GM12878 (cell line): Measurements from ENCODE around the gene NFYC. TPM values are rescaled to one million over a fixed set of nuclear protein-coding genes. Genes with fewer than 3 reads are reported as not detected.

Experiments used
- CREB1 ChIP-seq: IDR thresholded peaks from 2 replicates; pipeline ENCODE4 v1.6.1; 2012; ENCODE audit warnings: low read depth, mild to moderate bottlenecking, inconsistent platforms
- ESRRA ChIP-seq: IDR thresholded peaks from 2 replicates; pipeline ENCODE4 v1.6.1; 2012; ENCODE audit warnings: mild to moderate bottlenecking, low read length, improper control_type of control experiment
- FOXM1 ChIP-seq: IDR thresholded peaks from 2 replicates; pipeline ENCODE4 v1.6.1; 2012; ENCODE audit warnings: low read depth, mild to moderate bottlenecking, inconsistent platforms, low read length, moderate library complexity
- GABPA ChIP-seq: IDR thresholded peaks from 2 replicates; pipeline ENCODE4 v1.6.1; 2014; ENCODE audit warnings: antibody characterized with exemption, low read depth, mild to moderate bottlenecking, inconsistent platforms
- HDAC2 ChIP-seq: fragments of 200-600 bp; sonication (generic); IDR thresholded peaks from 2 replicates; pipeline ENCODE4 v1.6.1; 2017
- KAT2A ChIP-seq: conservative IDR thresholded peaks from 2 replicates; pipeline ENCODE4 v1.6.1; 2011; ENCODE audit warnings: low read depth, low read length; ENCODE audit not compliant: control insufficient read depth
- KDM1A ChIP-seq: fragments of 200-600 bp; sonication (generic); IDR thresholded peaks from 2 replicates; pipeline ENCODE4 v1.6.1; 2016; ENCODE audit warnings: borderline replicate concordance
- MYB ChIP-seq: fragments of 150-350 bp; IDR thresholded peaks from 2 replicates; pipeline ENCODE4 v1.6.1; 2014; ENCODE audit warnings: mild to moderate bottlenecking, low read depth, low read length, borderline replicate concordance
- ZNF217 ChIP-seq: fragments of 450-650 bp; IDR thresholded peaks from 2 replicates; pipeline ENCODE4 v1.6.1; 2017; ENCODE audit warnings: antibody characterized with exemption, mild to moderate bottlenecking
- polyA plus RNA-seq, 11 experiments: library from polyadenylated mRNA; depleted of rRNA in 4 of 11; unstranded in 6 of 11; stranded (reverse) in 5 of 11; fragments of >200 nt; fragmentation: Nextera tagmentation in 4 of 11; fragmentation: Illumina TruSeq in 1 of 11; extraction: Ambion mirVana in 4 of 11; extraction: Trizol in 1 of 11; gene quantifications; 1 replicate in 1 of 11; 2 replicates in 10 of 11; pipeline versions ENCODE4 v1.2.1 to v1.2.3, GENCODE V29; 2011 to 2016; ENCODE audit warnings: inconsistent platforms in 2 of 11, missing spikeins in 2 of 11, low read depth in 1 of 11
- total RNA-seq, 4 experiments: library from RNA; depleted of rRNA in 3 of 4; stranded (reverse); fragments of >200 nt in 3 of 4; fragmentation: Illumina TruSeq in 1 of 4; extraction: Trizol in 1 of 4; gene quantifications; 2 replicates each; pipeline versions ENCODE4 v1.2.1 to v1.2.3, GENCODE V29; 2013 to 2021
- TF ChIP-seq, protein P1 (sequence below): IDR thresholded peaks from 2 replicates; pipeline ENCODE4 v1.6.1; 2012; ENCODE audit warnings: low read depth, low read length, improper control_type of control experiment
- TF ChIP-seq, protein P2 (sequence below): IDR thresholded peaks from 2 replicates; pipeline ENCODE4 v1.6.1; 2012; ENCODE audit warnings: mild to moderate bottlenecking, low read depth, low read length
- TF ChIP-seq, protein P3 (sequence below): fragments of 150-350 bp; IDR thresholded peaks from 2 replicates; pipeline ENCODE4 v1.6.1; 2016; ENCODE audit warnings: low read depth, low read length
- TF ChIP-seq, protein P4 (sequence below): IDR thresholded peaks from 2 replicates; pipeline ENCODE4 v1.6.1; 2011; ENCODE audit warnings: borderline replicate concordance, low read depth, mild to moderate bottlenecking, moderate library complexity, mixed read lengths, low read length; ENCODE audit not compliant: insufficient read depth; ENCODE audit errors: extremely low read length
- TF ChIP-seq, protein P5 (sequence below): IDR thresholded peaks from 2 replicates; pipeline ENCODE4 v1.6.1; 2011; ENCODE audit warnings: borderline replicate concordance, low read depth, mild to moderate bottlenecking, moderate library complexity, low read length; ENCODE audit not compliant: insufficient read depth, poor library complexity, severe bottlenecking
- TF ChIP-seq, protein P6 (sequence below): fragments of 450-650 bp; IDR thresholded peaks from 2 replicates; pipeline ENCODE4 v1.6.1; 2017; ENCODE audit warnings: mild to moderate bottlenecking, moderate library complexity

NFYC gene
- total and polyA plus RNA-seq, 10 of the 15 experiments (the other 5 are each of a cell fraction or from before 2014, with no cell fraction given): 4.3 to 84.2 (median 58.3) TPM

DNA sequence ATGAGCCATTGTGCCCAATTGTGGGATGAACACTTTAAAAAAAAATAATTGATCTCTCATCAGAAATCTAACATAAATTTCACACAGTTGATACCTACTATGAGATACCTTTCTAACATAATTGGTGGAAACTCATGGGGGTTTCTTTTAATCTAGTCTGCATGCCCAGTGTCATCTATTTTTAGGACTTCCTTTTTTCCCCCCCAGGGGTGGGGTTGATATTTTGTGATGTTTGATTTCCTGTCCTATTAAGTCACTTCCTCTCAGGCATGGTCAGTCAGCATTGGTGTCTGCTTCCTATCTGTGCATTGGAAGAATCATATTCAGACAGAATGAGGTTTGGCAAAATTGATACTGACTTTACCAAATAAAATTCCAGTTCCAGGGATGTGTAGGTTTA is 21.5 kb downstream of the NFYC start (continued):
- TF ChIP-seq, protein P1, sequence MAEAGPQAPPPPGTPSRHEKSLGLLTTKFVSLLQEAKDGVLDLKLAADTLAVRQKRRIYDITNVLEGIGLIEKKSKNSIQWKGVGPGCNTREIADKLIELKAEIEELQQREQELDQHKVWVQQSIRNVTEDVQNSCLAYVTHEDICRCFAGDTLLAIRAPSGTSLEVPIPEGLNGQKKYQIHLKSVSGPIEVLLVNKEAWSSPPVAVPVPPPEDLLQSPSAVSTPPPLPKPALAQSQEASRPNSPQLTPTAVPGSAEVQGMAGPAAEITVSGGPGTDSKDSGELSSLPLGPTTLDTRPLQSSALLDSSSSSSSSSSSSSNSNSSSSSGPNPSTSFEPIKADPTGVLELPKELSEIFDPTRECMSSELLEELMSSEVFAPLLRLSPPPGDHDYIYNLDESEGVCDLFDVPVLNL: no peak
- TF ChIP-seq GABPA: peak; percentile 78
- TF ChIP-seq, protein P2, sequence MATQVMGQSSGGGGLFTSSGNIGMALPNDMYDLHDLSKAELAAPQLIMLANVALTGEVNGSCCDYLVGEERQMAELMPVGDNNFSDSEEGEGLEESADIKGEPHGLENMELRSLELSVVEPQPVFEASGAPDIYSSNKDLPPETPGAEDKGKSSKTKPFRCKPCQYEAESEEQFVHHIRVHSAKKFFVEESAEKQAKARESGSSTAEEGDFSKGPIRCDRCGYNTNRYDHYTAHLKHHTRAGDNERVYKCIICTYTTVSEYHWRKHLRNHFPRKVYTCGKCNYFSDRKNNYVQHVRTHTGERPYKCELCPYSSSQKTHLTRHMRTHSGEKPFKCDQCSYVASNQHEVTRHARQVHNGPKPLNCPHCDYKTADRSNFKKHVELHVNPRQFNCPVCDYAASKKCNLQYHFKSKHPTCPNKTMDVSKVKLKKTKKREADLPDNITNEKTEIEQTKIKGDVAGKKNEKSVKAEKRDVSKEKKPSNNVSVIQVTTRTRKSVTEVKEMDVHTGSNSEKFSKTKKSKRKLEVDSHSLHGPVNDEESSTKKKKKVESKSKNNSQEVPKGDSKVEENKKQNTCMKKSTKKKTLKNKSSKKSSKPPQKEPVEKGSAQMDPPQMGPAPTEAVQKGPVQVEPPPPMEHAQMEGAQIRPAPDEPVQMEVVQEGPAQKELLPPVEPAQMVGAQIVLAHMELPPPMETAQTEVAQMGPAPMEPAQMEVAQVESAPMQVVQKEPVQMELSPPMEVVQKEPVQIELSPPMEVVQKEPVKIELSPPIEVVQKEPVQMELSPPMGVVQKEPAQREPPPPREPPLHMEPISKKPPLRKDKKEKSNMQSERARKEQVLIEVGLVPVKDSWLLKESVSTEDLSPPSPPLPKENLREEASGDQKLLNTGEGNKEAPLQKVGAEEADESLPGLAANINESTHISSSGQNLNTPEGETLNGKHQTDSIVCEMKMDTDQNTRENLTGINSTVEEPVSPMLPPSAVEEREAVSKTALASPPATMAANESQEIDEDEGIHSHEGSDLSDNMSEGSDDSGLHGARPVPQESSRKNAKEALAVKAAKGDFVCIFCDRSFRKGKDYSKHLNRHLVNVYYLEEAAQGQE: no peak
- TF ChIP-seq, protein P3, sequence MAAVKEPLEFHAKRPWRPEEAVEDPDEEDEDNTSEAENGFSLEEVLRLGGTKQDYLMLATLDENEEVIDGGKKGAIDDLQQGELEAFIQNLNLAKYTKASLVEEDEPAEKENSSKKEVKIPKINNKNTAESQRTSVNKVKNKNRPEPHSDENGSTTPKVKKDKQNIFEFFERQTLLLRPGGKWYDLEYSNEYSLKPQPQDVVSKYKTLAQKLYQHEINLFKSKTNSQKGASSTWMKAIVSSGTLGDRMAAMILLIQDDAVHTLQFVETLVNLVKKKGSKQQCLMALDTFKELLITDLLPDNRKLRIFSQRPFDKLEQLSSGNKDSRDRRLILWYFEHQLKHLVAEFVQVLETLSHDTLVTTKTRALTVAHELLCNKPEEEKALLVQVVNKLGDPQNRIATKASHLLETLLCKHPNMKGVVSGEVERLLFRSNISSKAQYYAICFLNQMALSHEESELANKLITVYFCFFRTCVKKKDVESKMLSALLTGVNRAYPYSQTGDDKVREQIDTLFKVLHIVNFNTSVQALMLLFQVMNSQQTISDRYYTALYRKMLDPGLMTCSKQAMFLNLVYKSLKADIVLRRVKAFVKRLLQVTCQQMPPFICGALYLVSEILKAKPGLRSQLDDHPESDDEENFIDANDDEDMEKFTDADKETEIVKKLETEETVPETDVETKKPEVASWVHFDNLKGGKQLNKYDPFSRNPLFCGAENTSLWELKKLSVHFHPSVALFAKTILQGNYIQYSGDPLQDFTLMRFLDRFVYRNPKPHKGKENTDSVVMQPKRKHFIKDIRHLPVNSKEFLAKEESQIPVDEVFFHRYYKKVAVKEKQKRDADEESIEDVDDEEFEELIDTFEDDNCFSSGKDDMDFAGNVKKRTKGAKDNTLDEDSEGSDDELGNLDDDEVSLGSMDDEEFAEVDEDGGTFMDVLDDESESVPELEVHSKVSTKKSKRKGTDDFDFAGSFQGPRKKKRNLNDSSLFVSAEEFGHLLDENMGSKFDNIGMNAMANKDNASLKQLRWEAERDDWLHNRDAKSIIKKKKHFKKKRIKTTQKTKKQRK: no peak
- TF ChIP-seq, protein P4, sequence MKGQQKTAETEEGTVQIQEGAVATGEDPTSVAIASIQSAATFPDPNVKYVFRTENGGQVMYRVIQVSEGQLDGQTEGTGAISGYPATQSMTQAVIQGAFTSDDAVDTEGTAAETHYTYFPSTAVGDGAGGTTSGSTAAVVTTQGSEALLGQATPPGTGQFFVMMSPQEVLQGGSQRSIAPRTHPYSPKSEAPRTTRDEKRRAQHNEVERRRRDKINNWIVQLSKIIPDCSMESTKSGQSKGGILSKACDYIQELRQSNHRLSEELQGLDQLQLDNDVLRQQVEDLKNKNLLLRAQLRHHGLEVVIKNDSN: no peak
- TF ChIP-seq CREB1: peak; percentile 66; the same call in 1 of the 2 replicates
- no peak for TF ChIP-seq HDAC2
- no peak for TF ChIP-seq KAT2A
- TF ChIP-seq, protein P5, sequence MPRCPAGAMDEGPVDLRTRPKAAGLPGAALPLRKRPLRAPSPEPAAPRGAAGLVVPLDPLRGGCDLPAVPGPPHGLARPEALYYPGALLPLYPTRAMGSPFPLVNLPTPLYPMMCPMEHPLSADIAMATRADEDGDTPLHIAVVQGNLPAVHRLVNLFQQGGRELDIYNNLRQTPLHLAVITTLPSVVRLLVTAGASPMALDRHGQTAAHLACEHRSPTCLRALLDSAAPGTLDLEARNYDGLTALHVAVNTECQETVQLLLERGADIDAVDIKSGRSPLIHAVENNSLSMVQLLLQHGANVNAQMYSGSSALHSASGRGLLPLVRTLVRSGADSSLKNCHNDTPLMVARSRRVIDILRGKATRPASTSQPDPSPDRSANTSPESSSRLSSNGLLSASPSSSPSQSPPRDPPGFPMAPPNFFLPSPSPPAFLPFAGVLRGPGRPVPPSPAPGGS: no peak
- TF ChIP-seq FOXM1: no peak
- TF ChIP-seq KDM1A: no peak
- TF ChIP-seq ZNF217: no peak
- TF ChIP-seq, protein P6, sequence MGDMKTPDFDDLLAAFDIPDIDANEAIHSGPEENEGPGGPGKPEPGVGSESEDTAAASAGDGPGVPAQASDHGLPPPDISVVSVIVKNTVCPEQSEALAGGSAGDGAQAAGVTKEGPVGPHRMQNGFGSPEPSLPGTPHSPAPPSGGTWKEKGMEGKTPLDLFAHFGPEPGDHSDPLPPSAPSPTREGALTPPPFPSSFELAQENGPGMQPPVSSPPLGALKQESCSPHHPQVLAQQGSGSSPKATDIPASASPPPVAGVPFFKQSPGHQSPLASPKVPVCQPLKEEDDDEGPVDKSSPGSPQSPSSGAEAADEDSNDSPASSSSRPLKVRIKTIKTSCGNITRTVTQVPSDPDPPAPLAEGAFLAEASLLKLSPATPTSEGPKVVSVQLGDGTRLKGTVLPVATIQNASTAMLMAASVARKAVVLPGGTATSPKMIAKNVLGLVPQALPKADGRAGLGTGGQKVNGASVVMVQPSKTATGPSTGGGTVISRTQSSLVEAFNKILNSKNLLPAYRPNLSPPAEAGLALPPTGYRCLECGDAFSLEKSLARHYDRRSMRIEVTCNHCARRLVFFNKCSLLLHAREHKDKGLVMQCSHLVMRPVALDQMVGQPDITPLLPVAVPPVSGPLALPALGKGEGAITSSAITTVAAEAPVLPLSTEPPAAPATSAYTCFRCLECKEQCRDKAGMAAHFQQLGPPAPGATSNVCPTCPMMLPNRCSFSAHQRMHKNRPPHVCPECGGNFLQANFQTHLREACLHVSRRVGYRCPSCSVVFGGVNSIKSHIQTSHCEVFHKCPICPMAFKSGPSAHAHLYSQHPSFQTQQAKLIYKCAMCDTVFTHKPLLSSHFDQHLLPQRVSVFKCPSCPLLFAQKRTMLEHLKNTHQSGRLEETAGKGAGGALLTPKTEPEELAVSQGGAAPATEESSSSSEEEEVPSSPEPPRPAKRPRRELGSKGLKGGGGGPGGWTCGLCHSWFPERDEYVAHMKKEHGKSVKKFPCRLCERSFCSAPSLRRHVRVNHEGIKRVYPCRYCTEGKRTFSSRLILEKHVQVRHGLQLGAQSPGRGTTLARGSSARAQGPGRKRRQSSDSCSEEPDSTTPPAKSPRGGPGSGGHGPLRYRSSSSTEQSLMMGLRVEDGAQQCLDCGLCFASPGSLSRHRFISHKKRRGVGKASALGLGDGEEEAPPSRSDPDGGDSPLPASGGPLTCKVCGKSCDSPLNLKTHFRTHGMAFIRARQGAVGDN: 0 out of 2 replicates have a peak, but pooled peaks have one; percentile 46
- TF ChIP-seq MYB: no peak
- TF ChIP-seq ESRRA: no peak
